Transverse colon (tissue), 4 donors: ENCODE results near the gene RRP1B. TPM values are rescaled to one million over a fixed set of nuclear protein-coding genes. Genes with fewer than 3 reads are reported as not detected.
"Not testable (repeated sequence)": the region's sequence is repeated elsewhere in the genome, so short reads cannot be mapped to it uniquely, and the experiment has no call there.

Experiments
- DNase-seq: peaks from one replicate; pipeline ENCODE4 v3.0.0-alpha.2; 2019
- H3K27ac ChIP-seq, 4 donors: fragments of 200-600 bp; sonication (generic); 2 replicates each; pipeline ENCODE4 v1.5.1; 2016 to 2018; ENCODE audit warnings: inconsistent platforms in 4 of 4
- H3K27me3 ChIP-seq: fragments of 200-600 bp; sonication (generic); 2 replicates; pipeline ENCODE4 v1.5.1; 2017; ENCODE audit warnings: inconsistent platforms
- H3K36me3 ChIP-seq, 4 donors: fragments of 200-600 bp; sonication (generic); 2 replicates each; pipeline ENCODE4 v1.5.1; 2017 to 2019; ENCODE audit warnings: inconsistent platforms in 4 of 4
- H3K4me1 ChIP-seq, 4 donors: fragments of 200-600 bp; sonication (generic); 2 replicates each; pipeline ENCODE4 v1.5.1; 2017 to 2020; ENCODE audit warnings: inconsistent platforms in 4 of 4
- H3K4me3 ChIP-seq, 4 donors: fragments of 200-600 bp; sonication (generic); 1 replicate in 1 of 4; 2 replicates in 3 of 4; pipeline versions ENCODE4 v1.5.1 to v1.6.1; 2017 to 2019; ENCODE audit warnings: inconsistent platforms in 4 of 4
- H3K9me3 ChIP-seq, 2 donors: fragments of 200-600 bp; sonication (generic); 2 replicates each; pipeline ENCODE4 v1.5.1; 2017 to 2019; ENCODE audit warnings: inconsistent platforms in 2 of 2
- EP300 ChIP-seq: sonication (generic); formaldehyde crosslinking; IDR thresholded peaks from one replicate; pipeline ENCODE4 v1.6.1; 2017; ENCODE audit warnings: antibody characterized with exemption, low read depth
- POLR2A ChIP-seq: fragments of 450-650 bp; IDR thresholded peaks from one replicate; pipeline ENCODE4 v1.6.1; 2016; ENCODE audit warnings: antibody characterized with exemption, mild to moderate bottlenecking, moderate library complexity
- POLR2AphosphoS5 ChIP-seq, 3 donors: sonication (generic); formaldehyde crosslinking; IDR thresholded peaks; one replicate each; pipeline ENCODE4 v1.6.1; 2016; ENCODE audit warnings: antibody characterized with exemption in 3 of 3
- WGBS, 2 donors: methylation state at CpG; one replicate each; pipeline ENCODE4 v1.1.5; 2018; ENCODE audit warnings: low coverage in 1 of 2; 5-methylcytosine and 5-hydroxymethylcytosine counted together
- in situ Hi-C, 4 donors: fragments of 200-750 bp; cut with MboI; loops; one replicate each; pipeline versions ENCODE4 v1.15.0 to v1.15.1; 2017; ENCODE audit warnings: low sequenced_read_pairs in 3 of 4, low pct_ligation_motif_present in 1 of 4, low pct_unique_long_range_greater_than_20kb in 1 of 4
- intact Hi-C: fragments of 100-400 bp; cut with DNase I; formaldehyde crosslinking; loops from one replicate; pipeline ENCODE4 v1.15.1; 2023; ENCODE audit warnings: low total_unique reads
- total RNA-seq, 4 donors: library from RNA; depleted of rRNA; stranded (reverse); fragments of >200 nt; gene quantifications; one replicate each; pipeline ENCODE4 v1.1.0, GENCODE V29; 2016
- TF ChIP-seq, protein P1 (sequence below), 5 experiments: fragments of 200-600 bp in 3 of 5; fragments of 450-650 bp in 2 of 5; sonication (generic) in 3 of 5; IDR thresholded peaks; 1 replicate in 2 of 5; 2 replicates in 3 of 5; pipeline ENCODE4 v1.5.1; 2016 to 2017; ENCODE audit warnings: antibody characterized with exemption in 5 of 5, inconsistent platforms in 3 of 5, mild to moderate bottlenecking in 2 of 5, moderate library complexity in 1 of 5

The RRP1B gene
- total RNA-seq, 4 donors from 2014 or later, result 6.0 to 15.4 (median 12.0) TPM

- WGBS, 2 donors, result 7 to 9% methylated on average over 4 of the region's 4 CpGs
- Histone ChIP-seq H3K27me3 (no peaks in the 10 kb centered on the region), H3K9me3 (no peaks in the 10 kb centered on the region), H3K4me1 (peaks cover 0 to 16% (median 8%) of the 10 kb centered on the region in 4 donors), H3K36me3 (no peaks in the 10 kb centered on the region), H3K4me3 (peak overlapping the region in 1 of 4 donors; percentile 12), H3K27ac (peak overlapping the region; percentile 54 to 74 (median 62))
- intact Hi-C loops (no loop called here), in situ Hi-C loops (no loop called here)
- TF ChIP-seq, protein P1, sequence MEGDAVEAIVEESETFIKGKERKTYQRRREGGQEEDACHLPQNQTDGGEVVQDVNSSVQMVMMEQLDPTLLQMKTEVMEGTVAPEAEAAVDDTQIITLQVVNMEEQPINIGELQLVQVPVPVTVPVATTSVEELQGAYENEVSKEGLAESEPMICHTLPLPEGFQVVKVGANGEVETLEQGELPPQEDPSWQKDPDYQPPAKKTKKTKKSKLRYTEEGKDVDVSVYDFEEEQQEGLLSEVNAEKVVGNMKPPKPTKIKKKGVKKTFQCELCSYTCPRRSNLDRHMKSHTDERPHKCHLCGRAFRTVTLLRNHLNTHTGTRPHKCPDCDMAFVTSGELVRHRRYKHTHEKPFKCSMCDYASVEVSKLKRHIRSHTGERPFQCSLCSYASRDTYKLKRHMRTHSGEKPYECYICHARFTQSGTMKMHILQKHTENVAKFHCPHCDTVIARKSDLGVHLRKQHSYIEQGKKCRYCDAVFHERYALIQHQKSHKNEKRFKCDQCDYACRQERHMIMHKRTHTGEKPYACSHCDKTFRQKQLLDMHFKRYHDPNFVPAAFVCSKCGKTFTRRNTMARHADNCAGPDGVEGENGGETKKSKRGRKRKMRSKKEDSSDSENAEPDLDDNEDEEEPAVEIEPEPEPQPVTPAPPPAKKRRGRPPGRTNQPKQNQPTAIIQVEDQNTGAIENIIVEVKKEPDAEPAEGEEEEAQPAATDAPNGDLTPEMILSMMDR (IDR thresholded peaks at IDR 0.05), result no peak
- no peak for TF ChIP-seq POLR2AphosphoS5 (IDR thresholded peaks at IDR 0.05)
- DNase-seq, result no peak
Measured at GRCh38 chr21:43645976-43646375, 13.4 kb upstream of the RRP1B start.

DNA sequence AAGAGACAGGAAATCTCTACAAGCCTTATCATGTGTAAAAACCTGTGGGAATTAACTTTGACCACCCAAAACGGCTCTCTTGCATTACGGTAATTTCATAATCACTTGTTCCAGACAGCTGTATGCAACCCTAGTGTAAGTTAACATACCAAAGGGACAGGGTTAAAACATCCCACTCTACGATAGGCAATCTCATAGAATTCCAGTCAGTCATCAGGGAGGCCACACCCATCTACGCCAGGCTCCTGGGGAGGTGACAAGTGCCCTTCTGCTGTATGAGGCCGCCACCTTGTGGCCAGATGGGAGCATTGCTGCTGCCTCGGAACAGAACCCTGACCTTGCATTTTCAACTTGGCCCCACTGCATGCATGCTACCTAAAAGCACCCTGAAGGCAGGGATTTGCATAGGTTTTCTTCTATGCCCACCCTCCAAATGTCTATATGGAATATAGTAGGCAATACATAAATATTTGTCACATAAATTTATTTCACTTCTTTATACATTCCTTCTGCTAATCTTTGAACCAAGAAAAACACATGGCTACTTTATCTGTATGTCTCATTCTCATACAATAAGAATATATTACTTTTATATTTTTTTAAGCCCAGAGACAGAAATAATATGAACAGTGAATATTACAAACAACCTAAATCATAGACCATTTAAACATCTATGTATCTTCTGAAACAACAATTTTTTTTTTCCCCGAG is 12.7 kb upstream of the RRP1B start:
- Histone ChIP-seq H3K4me1 (peaks cover 0 to 16% (median 8%) of the 10 kb centered on the region in 4 donors), H3K36me3 (no peaks in the 10 kb centered on the region), H3K9me3 (no peaks in the 10 kb centered on the region), H3K27ac (peak overlapping the region in 3 of 4 donors; percentile 54 to 74 (median 68)), H3K4me3 (no peak overlapping the region), H3K27me3 (no peaks in the 10 kb centered on the region)
- peak in 2 of 3 donors; percentile 22 to 33 for TF ChIP-seq POLR2AphosphoS5 (IDR thresholded peaks at IDR 0.05)
- TF ChIP-seq EP300, result no peak
- TF ChIP-seq, protein P1 (IDR thresholded peaks at IDR 0.05), result peak; percentile 98 to 100 (median 99)
- in situ Hi-C loops, result no loop called here
- intact Hi-C loops, result no loop called here
- DNase-seq, result peak; percentile 94
- WGBS, 2 donors, result 17 to 50% methylated on average over 2 to 7 of the region's 7 CpGs

DNA sequence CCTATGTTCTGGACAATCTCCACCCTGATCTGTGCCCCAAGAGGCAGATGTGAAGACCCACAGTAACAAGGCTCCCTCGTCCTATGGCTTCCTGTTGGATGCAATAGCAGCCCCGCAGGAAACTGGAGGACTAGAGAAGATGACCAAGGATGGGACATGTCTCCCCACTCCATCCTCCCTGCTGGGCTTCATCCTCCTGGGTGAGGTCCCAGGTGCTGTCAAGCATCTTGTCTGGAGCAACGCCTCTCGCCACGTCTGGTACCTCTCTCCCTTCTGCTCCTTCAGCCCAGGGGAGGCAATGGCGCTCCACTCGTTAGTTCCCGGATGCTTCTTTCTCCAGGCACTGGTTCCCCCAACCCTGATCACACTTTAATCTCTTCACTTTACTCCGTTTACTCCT is 11.2 kb upstream of the RRP1B start:
- Histone ChIP-seq H3K9me3 (no peaks in the 10 kb centered on the region), H3K36me3 (no peaks in the 10 kb centered on the region), H3K27me3 (no peaks in the 10 kb centered on the region), H3K27ac (no peak overlapping the region), H3K4me1 (peaks cover 0 to 16% (median 8%) of the 10 kb centered on the region in 4 donors), H3K4me3 (no peak overlapping the region)
- TF ChIP-seq, protein P1 (IDR thresholded peaks at IDR 0.05), result no peak
- TF ChIP-seq EP300 (no peak), POLR2AphosphoS5 (IDR thresholded peaks at IDR 0.05) (no peak), POLR2A (no peak)
- intact Hi-C loops (no loop called here), in situ Hi-C loops (no loop called here)
- DNase-seq, result no peak
- 68 to 76% methylated on average over 6 to 9 of the region's 9 CpGs for WGBS, 2 donors

DNA sequence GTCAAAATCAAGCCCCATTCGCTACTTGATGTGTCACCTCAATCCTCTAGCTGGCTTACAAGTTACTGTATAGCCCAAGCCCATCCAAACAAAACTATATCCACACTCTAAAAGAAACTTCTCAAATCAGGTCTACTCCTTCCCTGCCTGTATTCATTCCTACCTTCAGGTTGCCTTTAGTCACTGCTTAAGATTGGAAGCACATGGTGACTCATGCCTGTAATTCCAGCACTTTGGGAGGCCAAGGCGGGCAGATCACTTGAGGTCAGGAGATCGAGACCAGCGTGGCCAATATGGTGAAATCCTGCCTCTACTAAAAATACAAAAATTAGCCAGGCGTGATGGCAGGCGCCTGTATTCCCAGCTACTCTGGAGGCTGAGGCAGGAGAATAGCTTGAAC is 7.4 kb upstream of the RRP1B start:
- H3K9me3 ChIP-seq, intact Hi-C loops, DNase-seq, H3K27me3 ChIP-seq, H3K4me1 ChIP-seq, H3K27ac ChIP-seq, in situ Hi-C loops, H3K36me3 ChIP-seq, H3K4me3 ChIP-seq: not testable (repeated sequence)
- 95 to 100% methylated on average over 6 of the region's 6 CpGs for WGBS, 2 donors

GRCh38 chr21:43652616-43653015 is 6.7 kb upstream of the RRP1B start:
- Histone ChIP-seq H3K4me3 (no peak overlapping the region), H3K4me1 (no peaks in the 10 kb centered on the region), H3K27me3 (no peaks in the 10 kb centered on the region), H3K36me3 (no peaks in the 10 kb centered on the region), H3K27ac (no peak overlapping the region), H3K9me3 (no peaks in the 10 kb centered on the region)
- TF ChIP-seq, protein P1 (IDR thresholded peaks at IDR 0.05), result no peak
- no peak for TF ChIP-seq POLR2A
- no peak for TF ChIP-seq EP300
- TF ChIP-seq POLR2AphosphoS5 (IDR thresholded peaks at IDR 0.05), result no peak
- no peak for DNase-seq
- in situ Hi-C loops, result no loop called here
- 75 to 86% methylated on average over 1 to 6 of the region's 6 CpGs for WGBS, 2 donors
- intact Hi-C loops, result no loop called here
